ENCODE measurements around the gene SAPCD1.

Gene SAPCD1

GRCh38 chr6:31729515-31729978 is 32.9 kb upstream of the SAPCD1 start:
- peak; percentile 56 to 74 for DNase-seq (ENCODE audit: low read depth in 2 of 2)

GRCh38 chr6:31729979-31730630 is 32.4 kb upstream of the SAPCD1 start:
- peak in 1 of 2 donors; percentile 52 for DNase-seq (ENCODE audit: low read depth in 2 of 2)

GRCh38 chr6:31730631-31731086 is 31.8 kb upstream of the SAPCD1 start:
- DNase-seq (ENCODE audit: low read depth in 2 of 2): no peak

- DNase-seq (ENCODE audit: low read depth in 2 of 2): no peak
Observed at GRCh38 chr6:31732029-31732428, 30.4 kb upstream of the SAPCD1 start.

- DNase-seq (ENCODE audit: low read depth in 2 of 2): no peak
Observed at GRCh38 chr6:31733734-31734133, 28.7 kb upstream of the SAPCD1 start.

GRCh38 chr6:31734247-31734820 is 28.1 kb upstream of the SAPCD1 start:
- no peak for DNase-seq (ENCODE audit: low read depth in 2 of 2)

- DNase-seq (ENCODE audit: low read depth in 2 of 2): peak in 1 of 2 donors; percentile 38
Observed at GRCh38 chr6:31734821-31735406, 27.5 kb upstream of the SAPCD1 start.

GRCh38 chr6:31736021-31736767 is 26.3 kb upstream of the SAPCD1 start, which contains the start of gene CLIC1:
CLIC1 (minus strand) TSS chr6:31736530; CDS start chr6:31736300, 230 bp downstream.
- peak; percentile 65 to 80 for DNase-seq (ENCODE audit: low read depth in 2 of 2)

GRCh38 chr6:31736768-31737314 is 25.6 kb upstream of the SAPCD1 start:
- DNase-seq (ENCODE audit: low read depth in 2 of 2): no peak

GRCh38 chr6:31737315-31737990 is 25.0 kb upstream of the SAPCD1 start:
- DNase-seq (ENCODE audit: low read depth in 2 of 2): no peak

- DNase-seq (ENCODE audit: low read depth in 2 of 2): peak; percentile 30 to 46
Observed at GRCh38 chr6:31737991-31738979, 24.2 kb upstream of the SAPCD1 start.

- DNase-seq (ENCODE audit: low read depth in 2 of 2): peak; percentile 95
Observed at GRCh38 chr6:31739639-31740396, 22.6 kb upstream of the SAPCD1 start, which contains the start of gene MSH5. MSH5 (plus strand) TSS chr6:31740005; CDS start chr6:31740467, 462 bp downstream.

GRCh38 chr6:31740397-31741223 is 21.8 kb upstream of the SAPCD1 start:
- DNase-seq (ENCODE audit: low read depth in 2 of 2): no peak

- no peak for DNase-seq (ENCODE audit: low read depth in 2 of 2)
Observed at GRCh38 chr6:31741815-31742214, 20.6 kb upstream of the SAPCD1 start.

- DNase-seq (ENCODE audit: low read depth in 2 of 2): no peak
Observed at GRCh38 chr6:31742894-31743293, 19.6 kb upstream of the SAPCD1 start.

- no peak for DNase-seq (ENCODE audit: low read depth in 2 of 2)
Observed at GRCh38 chr6:31744422-31744821, 18.0 kb upstream of the SAPCD1 start.

GRCh38 chr6:31749301-31750036 is 13.0 kb upstream of the SAPCD1 start:
- no peak for DNase-seq (ENCODE audit: low read depth in 2 of 2)

Data from stimulated activated CD4-positive, alpha-beta T cell treated with anti-CD3 and anti-CD28 coated beads, Interleukin-15, amount 100 ng/mL, for 48 hours (primary cell).